DOHH2 (cell line): ENCODE results near the gene FAM78B.

ENCODE experiments used
- H3F3A ChIP-seq: fragments of 200-600 bp; sonication (generic), shearing (Covaris generic); 2 replicates; pipeline ENCODE4 v1.6.0; 2016; ENCODE audit warnings: antibody characterized with exemption, mild to moderate bottlenecking; ENCODE audit not compliant: control insufficient read depth, insufficient read depth
- H3K27ac ChIP-seq: fragments of 200-600 bp; sonication (generic); 2 replicates; pipeline ENCODE4 v1.5.1; 2014; ENCODE audit warnings: low read depth, mild to moderate bottlenecking, low read length, moderate library complexity
- H3K27me3 ChIP-seq: fragments of 200-600 bp; sonication (generic); 2 replicates; pipeline ENCODE4 v1.6.1; 2014; ENCODE audit warnings: mild to moderate bottlenecking, low read length, mixed read lengths; ENCODE audit not compliant: control insufficient read depth
- H3K36me3 ChIP-seq: fragments of 200-600 bp; sonication (generic); 2 replicates; pipeline ENCODE4 v1.6.1; 2014; ENCODE audit warnings: mild to moderate bottlenecking, low read length, moderate library complexity, mixed read lengths; ENCODE audit not compliant: control insufficient read depth
- H3K4me1 ChIP-seq: fragments of 200-600 bp; sonication (generic); 2 replicates; pipeline ENCODE4 v1.6.1; 2014; ENCODE audit warnings: mild to moderate bottlenecking, low read length, mixed read lengths; ENCODE audit not compliant: control insufficient read depth
- H3K4me2 ChIP-seq: fragments of 200-600 bp; sonication (generic); 2 replicates; pipeline ENCODE4 v1.6.0; 2014; ENCODE audit warnings: mild to moderate bottlenecking, low read length, moderate library complexity
- H3K4me3 ChIP-seq: fragments of 200-600 bp; sonication (generic); 2 replicates; pipeline ENCODE4 v1.5.1; 2014; ENCODE audit warnings: mild to moderate bottlenecking, low read length, mixed read lengths
- H3K79me2 ChIP-seq: fragments of 200-600 bp; sonication (generic); 2 replicates; pipeline ENCODE4 v1.6.1; 2014; ENCODE audit warnings: mild to moderate bottlenecking, low read length, mixed read lengths; ENCODE audit not compliant: control insufficient read depth
- H3K9me2 ChIP-seq: fragments of 200-600 bp; sonication (generic); replicated peaks from 2 replicates; pipeline ENCODE4 v1.6.1; 2014; ENCODE audit warnings: mild to moderate bottlenecking, low read length, mixed read lengths; ENCODE audit not compliant: control insufficient read depth
- H3K9me3 ChIP-seq: fragments of 200-600 bp; sonication (generic); 2 replicates; pipeline ENCODE4 v1.6.1; 2014; ENCODE audit warnings: antibody characterized with exemption, low read length, mixed read lengths; ENCODE audit not compliant: control insufficient read depth, insufficient read depth
- H4K20me1 ChIP-seq: fragments of 200-600 bp; sonication (generic); 2 replicates; pipeline ENCODE4 v1.6.0; 2014; ENCODE audit warnings: low read depth, mild to moderate bottlenecking, antibody characterized with exemption, low read length, moderate library complexity; ENCODE audit not compliant: control insufficient read depth, insufficient read depth
- CTCF ChIP-seq: fragments of 200-600 bp; sonication (generic); IDR thresholded peaks from one replicate; pipeline ENCODE4 v1.5.1; 2014; ENCODE audit warnings: antibody characterized with exemption, mild to moderate bottlenecking, low read depth, low read length; ENCODE audit not compliant: poor library complexity, severe bottlenecking
- EZH2phosphoT487 ChIP-seq: fragments of 200-600 bp; sonication (generic); IDR thresholded peaks from 2 replicates; pipeline ENCODE4 v1.6.1; 2017; ENCODE audit warnings: borderline replicate concordance, mild to moderate bottlenecking, antibody characterized with exemption, low read length, moderate library complexity, mixed read lengths

The FAM78B gene

GRCh38 chr1:166182281-166182680, 15.5 kb upstream of the FAM78B start:
- Histone ChIP-seq H3K79me2 (no peaks in the 10 kb centered on the region), H3K4me2 (no peak overlapping the region), H3K9me3 (no peaks in the 10 kb centered on the region), H3K4me3 (no peak overlapping the region), H3K9me2 (no peaks in the 10 kb centered on the region), H4K20me1 (no peaks in the 10 kb centered on the region), H3K27me3 (0 out of 2 replicates have a peak, but pooled peaks cover 5% of the 10 kb centered on the region), H3K36me3 (no peaks in the 10 kb centered on the region), H3F3A (no peaks in the 10 kb centered on the region), H3K4me1 (no peaks in the 10 kb centered on the region), H3K27ac (no peak overlapping the region)
- TF ChIP-seq CTCF: no peak
- TF ChIP-seq EZH2phosphoT487: no peak

GRCh38 chr1:166176416-166176815, 9.6 kb upstream of the FAM78B start:
- TF ChIP-seq CTCF (no peak), EZH2phosphoT487 (no peak)
- no peaks in the 10 kb centered on the region for H3K9me2 ChIP-seq
- no peak overlapping the region for H3K4me2 ChIP-seq
- H3K4me1 ChIP-seq: no peaks in the 10 kb centered on the region
- no peaks in the 10 kb centered on the region for H3K79me2 ChIP-seq
- H3K36me3 ChIP-seq: no peaks in the 10 kb centered on the region
- H3K27me3 ChIP-seq: 0 out of 2 replicates have a peak, but pooled peaks cover 10% of the 10 kb centered on the region
- H3F3A ChIP-seq: no peaks in the 10 kb centered on the region
- no peaks in the 10 kb centered on the region for H3K9me3 ChIP-seq
- no peak overlapping the region for H3K4me3 ChIP-seq
- H4K20me1 ChIP-seq: no peaks in the 10 kb centered on the region
- H3K27ac ChIP-seq: no peak overlapping the region

- H3K9me3 ChIP-seq: no peaks in the 10 kb centered on the region
- no peaks in the 10 kb centered on the region for H3K36me3 ChIP-seq
- no peaks in the 10 kb centered on the region for H3K4me1 ChIP-seq
- H3K4me3 ChIP-seq: no peak overlapping the region
- H3K4me2 ChIP-seq: no peak overlapping the region
- H3K9me2 ChIP-seq: no peaks in the 10 kb centered on the region
- no peak for TF ChIP-seq CTCF
- no peak for TF ChIP-seq EZH2phosphoT487
- no peaks in the 10 kb centered on the region for H3F3A ChIP-seq
- no peak overlapping the region for H3K27ac ChIP-seq
- H3K27me3 ChIP-seq: peaks cover 19% of the 10 kb centered on the region
- H4K20me1 ChIP-seq: no peaks in the 10 kb centered on the region
- H3K79me2 ChIP-seq: no peaks in the 10 kb centered on the region
Measured at GRCh38 chr1:166175032-166175431, 8.2 kb upstream of the FAM78B start.
